Heart right ventricle (tissue), 16 donors: ENCODE results near the gene DPH2. TPM values are rescaled to one million over a fixed set of nuclear protein-coding genes. Genes with fewer than 3 reads are reported as not detected.

Source experiments
- ATAC-seq, 8 donors: fragments of 200-7000 bp; cut with Tn5 transposase; one replicate each; pipeline ENCODE4 v1.9.1; 2020; ENCODE audit warnings: mild to moderate bottlenecking in 8 of 8, moderate library complexity in 8 of 8, moderate number of reproducible peaks in 1 of 8
- DNase-seq, 2 donors: peaks; one replicate each; pipeline ENCODE4 v3.0.0-alpha.2; 2020
- H3K27ac ChIP-seq, 10 donors: fragments of 200-600 bp; sonication (generic) in 2 of 10; one replicate each; pipeline versions ENCODE4 v1.5.0 to v1.8.0; 2020 to 2022; ENCODE audit warnings: mild to moderate bottlenecking in 3 of 10
- H3K27me3 ChIP-seq, 7 donors: fragments of 200-600 bp; one replicate each; pipeline ENCODE4 v1.8.0; 2021 to 2022; ENCODE audit warnings: mild to moderate bottlenecking in 2 of 7
- H3K36me3 ChIP-seq, 9 donors: fragments of 200-600 bp; sonication (generic) in 1 of 9; one replicate each; pipeline versions ENCODE4 v1.5.0 to v1.8.0; 2020 to 2022; ENCODE audit warnings: mild to moderate bottlenecking in 2 of 9
- H3K4me1 ChIP-seq, 9 donors: fragments of 200-600 bp; sonication (generic) in 1 of 9; one replicate each; pipeline versions ENCODE4 v1.5.0 to v1.8.0; 2020 to 2022; ENCODE audit warnings: mild to moderate bottlenecking in 4 of 9
- H3K4me3 ChIP-seq, 10 donors: fragments of 200-600 bp; sonication (generic) in 2 of 10; one replicate each; pipeline versions ENCODE4 v1.5.0 to v1.8.0; 2020 to 2022; ENCODE audit warnings: mild to moderate bottlenecking in 7 of 10, moderate library complexity in 2 of 10
- H3K9me3 ChIP-seq, 11 donors: fragments of 200-600 bp in 10 of 11; sonication (generic) in 2 of 11; one replicate each; pipeline versions ENCODE4 v1.5.0 to v1.8.0; 2013 to 2022; ENCODE audit warnings: mild to moderate bottlenecking in 2 of 11, control low read depth in 1 of 11, moderate library complexity in 1 of 11
- CTCF ChIP-seq, 9 donors: fragments of 200-600 bp; sonication (generic) in 2 of 9; IDR thresholded peaks; one replicate each; pipeline versions ENCODE4 v1.5.0 to v1.8.0; 2021 to 2022; ENCODE audit warnings: antibody characterized with exemption in 9 of 9, mild to moderate bottlenecking in 5 of 9, moderate library complexity in 1 of 9
- WGBS, 2 donors: extraction: QIAGEN DNeasy Blood & Tissue Kit; methylation state at CpG; one replicate each; pipeline ENCODE4 v1.1.7; 2013; ENCODE audit warnings: inconsistent platforms in 1 of 2; 5-methylcytosine and 5-hydroxymethylcytosine counted together
- intact Hi-C, 10 donors: fragments of 100-400 bp; cut with DNase I; formaldehyde crosslinking; loops; one replicate each; pipeline versions ENCODE4 v1.11.1 to v1.14.2; 2022
- polyA plus RNA-seq, 2 donors: library from polyadenylated mRNA; stranded (reverse); fragments of 200-250 nt; gene quantifications; one replicate each; pipeline ENCODE4 v1.2.3, GENCODE V29; 2013
- total RNA-seq, 10 donors: library from RNA; stranded (reverse); fragmentation: NEBNext Ultra II Directional in 3 of 10; extraction: Animal tissue kit (Norgen Biotek cat#: 25700) in 3 of 10; gene quantifications; one replicate each; pipeline versions ENCODE4 v1.2.1 to v1.2.4, GENCODE V29; 2021 to 2023
- donor health status: Arrhythmogenic right ventricular cardiomyopathy.
- donor health status: ischemic (EF 13 %, LVEDD 7.1; RV severe dilation, severe dysfunction).
- donor health status: healthy with polysubstance abuse.
- donor health status: DM: no; HTN: yes; CAD: no.
- donor health status: DM: no; HTN: no; CAD: no.
- donor health status: ischemic (EF 25% LVEDD 6.9; RV normal size, moderate dysfunction).
- donor health status: ischemic (EF 25% LVEDD 5.7; RV mildly dilated, moderate dysfunction).
- donor health status: healthy.
- donor health status: DM: yes; HTN: yes; CAD: no.
- donor health status: Ischemic cardiomyopathy.
- donor health status: ischemic (EF 35%, LVEDD 5.7; RV mildly dilated, moderate dysfunction).
- donor health status: nonischemic (EF 11% LVEDD 7.7; RV severe dilation, severe dysfunction).
- donor health status: DM: yes; HTN: yes; CAD: no.
- donor health status: PGD.
- donor health status: ischemic (EF 29% LVEDD 5.4; RV normal size, mild dysfunction).
- donor health status: nonischemic (EF 23%, LVEDD 6.1; RV moderate dilation, normal function).

Gene DPH2
- total and polyA plus RNA-seq, 12 donors, result 9.4 to 33.7 (median 14.3) TPM

GRCh38 chr1:44015206-44015605 lies 45.4 kb downstream of the DPH2 start:
- peak; percentile 39 to 76 (median 49) for ATAC-seq
- WGBS, 2 donors, result 46 to 57% methylated on average over 3 of the region's 3 CpGs
- TF ChIP-seq CTCF (IDR thresholded peaks at IDR 0.05), result no peak

GRCh38 chr1:44016041-44016889 lies 46.5 kb downstream of the DPH2 start:
- no peaks in the 10 kb centered on the region for H3K27me3 ChIP-seq
- H3K27ac ChIP-seq, result no peak overlapping the region
- DNase-seq (peak in 1 of 2 donors; percentile 2), ATAC-seq (no peak)
- H3K36me3 ChIP-seq, result no peaks in the 10 kb centered on the region
- H3K4me3 ChIP-seq, result no peak overlapping the region
- intact Hi-C loops, result no loop called here
- TF ChIP-seq CTCF (IDR thresholded peaks at IDR 0.05), result no peak
- H3K4me1 ChIP-seq, result peaks cover 0 to 22% (median 0%) of the 10 kb centered on the region in 9 donors
- WGBS, 2 donors, result 85 to 89% methylated on average over 20 of the region's 20 CpGs
- no peaks in the 10 kb centered on the region for H3K9me3 ChIP-seq

More at GRCh38 chr1:44015206-44015605, 45.4 kb downstream of the DPH2 start:
- peak in 1 of 2 donors; percentile 38 for DNase-seq
- Histone ChIP-seq H3K9me3 (no peaks in the 10 kb centered on the region), H3K4me3 (no peak overlapping the region), H3K27ac (no peak overlapping the region), H3K36me3 (no peaks in the 10 kb centered on the region), H3K4me1 (peaks cover 0 to 21% (median 0%) of the 10 kb centered on the region in 9 donors), H3K27me3 (no peaks in the 10 kb centered on the region)
- intact Hi-C loops, result no loop called here

- no peak overlapping the region for H3K27ac ChIP-seq
- ATAC-seq, result no peak
- DNase-seq, result no peak
Measured at GRCh38 chr1:44016890-44017400, 47.1 kb downstream of the DPH2 start.

More at GRCh38 chr1:44016890-44017400, 47.1 kb downstream of the DPH2 start:
- H3K36me3 ChIP-seq, result no peaks in the 10 kb centered on the region
- no peak overlapping the region for H3K4me3 ChIP-seq
- H3K9me3 ChIP-seq, result no peaks in the 10 kb centered on the region
- no peaks in the 10 kb centered on the region for H3K27me3 ChIP-seq
- intact Hi-C loops, result no loop called here
- WGBS, 2 donors, result 86 to 90% methylated on average over 20 of the region's 20 CpGs
- H3K4me1 ChIP-seq, result peaks cover 0 to 29% (median 3%) of the 10 kb centered on the region in 9 donors
- no peak for TF ChIP-seq CTCF (IDR thresholded peaks at IDR 0.05)
